NB4 (cell line): ENCODE data around the gene DUS4L.

ENCODE experiments used
- DNase-seq: peaks from one replicate; pipeline ENCODE4 v3.0.0; 2010; ENCODE audit warnings: low read depth
- H3K4me3 ChIP-seq: one replicate; pipeline ENCODE4 v1.5.1; 2011; ENCODE audit warnings: mild to moderate bottlenecking, low read depth, low read length, moderate library complexity
- CTCF ChIP-seq: IDR thresholded peaks from one replicate; pipeline ENCODE4 v1.5.1; 2012; ENCODE audit warnings: low read depth, low read length
- MAX ChIP-seq: IDR thresholded peaks from 2 replicates; pipeline ENCODE4 v1.6.1; 2011; ENCODE audit warnings: low read depth, low read length
- MYC ChIP-seq: IDR thresholded peaks from 2 replicates; pipeline ENCODE4 v1.6.1; 2011; ENCODE audit warnings: low read depth, low read length
- POLR2A ChIP-seq: IDR thresholded peaks from 2 replicates; pipeline ENCODE4 v1.6.1; 2011; ENCODE audit warnings: mild to moderate bottlenecking; ENCODE audit not compliant: insufficient read length; ENCODE audit errors: extremely low read depth

DUS4L gene

GRCh38 chr7:107594961-107595737 lies 31.4 kb downstream of the DUS4L start:
- no peak for TF ChIP-seq MYC
- no peak for TF ChIP-seq POLR2A
- no peak for TF ChIP-seq MAX
- no peak for TF ChIP-seq CTCF
- no peak for DNase-seq

GRCh38 chr7:107596881-107597581 lies 33.3 kb downstream of the DUS4L start:
- TF ChIP-seq MYC (no peak), MAX (no peak), POLR2A (no peak)
- H3K4me3 ChIP-seq: no peak overlapping the region
- DNase-seq: no peak

More at GRCh38 chr7:107594961-107595737, 31.4 kb downstream of the DUS4L start:
- no peak overlapping the region for H3K4me3 ChIP-seq

- DNase-seq: no peak
- H3K4me3 ChIP-seq: no peak overlapping the region
- no peak for TF ChIP-seq POLR2A
- no peak for TF ChIP-seq MAX
- no peak for TF ChIP-seq MYC
- TF ChIP-seq CTCF: no peak
Measured at GRCh38 chr7:107597582-107597916, 33.8 kb downstream of the DUS4L start.

- no peak for DNase-seq
- H3K4me3 ChIP-seq: no peak overlapping the region
- TF ChIP-seq POLR2A: no peak
- no peak for TF ChIP-seq MAX
- TF ChIP-seq MYC: no peak
- no peak for TF ChIP-seq CTCF
Measured at GRCh38 chr7:107597953-107598352, 34.2 kb downstream of the DUS4L start.

- no peak overlapping the region for H3K4me3 ChIP-seq
Measured at GRCh38 chr7:107599262-107599661, 35.5 kb downstream of the DUS4L start.

More at GRCh38 chr7:107599262-107599661, 35.5 kb downstream of the DUS4L start:
- no peak for DNase-seq
- TF ChIP-seq CTCF (no peak), MAX (no peak), POLR2A (no peak), MYC (no peak)
